K562 (cell line): Measurements from ENCODE around the gene AKAIN1. TPM values are rescaled to one million over a fixed set of nuclear protein-coding genes. Genes with fewer than 3 reads are reported as not detected.

Source experiments
- ATAC-seq: fragments of 200-7000 bp; cut with Tn5 transposase; 3 replicates; pipeline ENCODE4 v1.9.1; 2020; ENCODE audit warnings: moderate library complexity
- BruUV-seq: library from RNA; stranded (reverse); fragments of 400-500 nt; replicated peaks from 2 replicates; lab custom pipeline; 2021; lab: Mats Ljungman, UMichigan
- CTCF ChIA-PET: fragments of 300-600 bp; formaldehyde crosslinking; extraction: SDS; loops from one replicate; lab custom pipeline; 2021; ENCODE audit warnings: low intra/inter-chr PET ratio; lab: Yijun Ruan, JAX
- POLR2A ChIA-PET: fragments of 300-600, 350-650 bp; sonication (Branson Sonifier 250); formaldehyde crosslinking; extraction: SDS; loops from one replicate; lab custom pipeline; 2021; ENCODE audit warnings: antibody characterized with exemption, inconsistent platforms; lab: Yijun Ruan, JAX
- DNase-seq, 4 experiments: peaks; one replicate each; pipeline versions ENCODE4 v3.0.0 to v3.0.0-alpha.2; 2011 to 2018; ENCODE audit warnings: low spot score in 3 of 4, mixed read lengths in 3 of 4; ENCODE audit errors: extremely low read depth in 1 of 4
- FAIRE-seq: peaks from 2 replicates; lab custom pipeline; 2011; peaks lifted over from hg19 to GRCh38; lab: Jason Lieb, UNC
- H2AFZ ChIP-seq: 2 replicates; pipeline ENCODE4 v1.6.0; 2011; ENCODE audit warnings: low read depth, low read length, control low read depth, inconsistent platforms
- H3K27ac ChIP-seq: fragments of 200-600 bp; 3 replicates; pipeline ENCODE4 v1.8.0; 2011; ENCODE audit warnings: low read depth, mild to moderate bottlenecking, control low read depth, inconsistent platforms, low read length, moderate library complexity, mixed read lengths; ENCODE audit errors: extremely low read depth
- H3K27me3 ChIP-seq, 2 experiments: fragments of 300-600 bp in 1 of 2; 2 replicates in 1 of 2; 3 replicates in 1 of 2; pipeline versions ENCODE4 v1.6.0 to v1.8.0; 2011; ENCODE audit warnings: inconsistent platforms in 2 of 2, low read length in 2 of 2, mild to moderate bottlenecking in 1 of 2, mixed read lengths in 1 of 2, moderate library complexity in 1 of 2; ENCODE audit not compliant: control insufficient read depth in 2 of 2, insufficient read depth in 2 of 2
- H3K36me3 ChIP-seq: fragments of 300-600 bp; 3 replicates; pipeline ENCODE4 v1.8.0; 2011; ENCODE audit warnings: mild to moderate bottlenecking, low read length, inconsistent platforms; ENCODE audit not compliant: control insufficient read depth, insufficient read depth
- H3K4me1 ChIP-seq, 2 experiments: fragments of 200-600 bp in 1 of 2; replicated peaks in 1 of 2; 2 replicates in 1 of 2; 3 replicates in 1 of 2; pipeline versions ENCODE4 v1.5.1 to v1.8.0; 2011; ENCODE audit warnings: inconsistent platforms in 2 of 2, low read length in 2 of 2, mild to moderate bottlenecking in 1 of 2, mixed read lengths in 1 of 2, moderate library complexity in 1 of 2; ENCODE audit not compliant: control insufficient read depth in 2 of 2, insufficient read depth in 2 of 2
- H3K4me2 ChIP-seq: 2 replicates; pipeline ENCODE4 v1.6.1; 2011; ENCODE audit warnings: low read length, control low read depth, inconsistent platforms, mixed read lengths; ENCODE audit not compliant: insufficient read depth
- H3K4me3 ChIP-seq: fragments of 200-600 bp; sonication (generic), shearing (Covaris generic); 2 replicates; pipeline ENCODE4 v1.5.1; 2016; ENCODE audit warnings: control low read depth, inconsistent platforms
- H3K79me2 ChIP-seq: fragments of 200-600 bp; 3 replicates; pipeline ENCODE4 v1.8.0; 2011; ENCODE audit warnings: low read length, inconsistent platforms; ENCODE audit not compliant: control insufficient read depth, insufficient read depth
- H3K9ac ChIP-seq, 2 experiments: 2 replicates each; pipeline versions ENCODE4 v1.6.0 to v1.6.1; 2011; ENCODE audit warnings: low read depth in 2 of 2, low read length in 2 of 2, control low read depth in 1 of 2, inconsistent platforms in 1 of 2, mild to moderate bottlenecking in 1 of 2, mixed read lengths in 1 of 2; ENCODE audit not compliant: insufficient read depth in 1 of 2
- H3K9me1 ChIP-seq: one replicate; pipeline ENCODE4 v1.6.0; 2011; ENCODE audit warnings: inconsistent platforms, mild to moderate bottlenecking, low read length, moderate library complexity; ENCODE audit not compliant: control insufficient read depth, insufficient read depth
- H3K9me3 ChIP-seq: replicated peaks from 2 replicates; pipeline ENCODE4 v1.5.1; 2011; ENCODE audit warnings: low read depth, low read length, inconsistent platforms; ENCODE audit not compliant: control insufficient read depth, insufficient read depth
- H4K20me1 ChIP-seq: replicated peaks from 2 replicates; pipeline ENCODE4 v1.6.1; 2011; ENCODE audit warnings: low read length, inconsistent platforms, mixed read lengths; ENCODE audit not compliant: control insufficient read depth, insufficient read depth
- HDAC8 ChIP-seq: fragments of 450-650 bp; IDR thresholded peaks from 2 replicates; pipeline ENCODE4 v1.6.1; 2016; ENCODE audit warnings: mild to moderate bottlenecking, missing genetic modification characterization, moderate library complexity, missing compliant biosample characterization
- MEF2D ChIP-seq: conservative IDR thresholded peaks from 2 replicates; pipeline ENCODE4 v1.6.1; 2016; ENCODE audit warnings: low read depth, missing genetic modification characterization, missing compliant biosample characterization
- NCOR1 ChIP-seq: fragments of 450-650 bp; IDR thresholded peaks from 2 replicates; pipeline ENCODE4 v1.6.1; 2016; ENCODE audit warnings: mild to moderate bottlenecking, moderate library complexity
- RBM14 ChIP-seq: fragments of 200-400 bp; formaldehyde crosslinking; IDR thresholded peaks from 2 replicates; pipeline ENCODE4 v1.6.1; 2018; ENCODE audit warnings: low read depth, mild to moderate bottlenecking, low read length, moderate library complexity, borderline replicate concordance; ENCODE audit not compliant: insufficient read depth
- RBM34 ChIP-seq: fragments of 200-400 bp; formaldehyde crosslinking; IDR thresholded peaks from 2 replicates; pipeline ENCODE4 v1.6.1; 2018; ENCODE audit warnings: low read length, borderline replicate concordance; ENCODE audit not compliant: insufficient read depth
- TCF7 ChIP-seq: sonication (generic); IDR thresholded peaks from 2 replicates; pipeline ENCODE4 v1.6.1; 2016; ENCODE audit warnings: antibody characterized with exemption, borderline replicate concordance
- TOE1 ChIP-seq, 2 experiments: fragments of 450-650 bp in 1 of 2; sonication (generic) in 1 of 2; formaldehyde crosslinking in 1 of 2; IDR thresholded peaks; 2 replicates each; pipeline versions ENCODE4 v1.7.1 to v1.8.0; 2016 to 2022; ENCODE audit warnings: borderline replicate concordance in 2 of 2, mild to moderate bottlenecking in 2 of 2, antibody characterized with exemption in 1 of 2, inconsistent platforms in 1 of 2, low read depth in 1 of 2, missing genetic modification reagents in 1 of 2, moderate library complexity in 1 of 2
- WGBS: fragments of 100-300 bp; shearing (Covaris generic); methylation state at CpG from one replicate; pipeline ENCODE4 v1.1.6; 2016; ENCODE audit warnings: low coverage, mixed read lengths; ENCODE audit not compliant: insufficient coverage; ENCODE audit errors: missing lambda C conversion rate; 5-methylcytosine and 5-hydroxymethylcytosine counted together
- in situ Hi-C: fragments of 300-500 bp; cut with MboI; formaldehyde crosslinking; loops from 4 replicates; pipeline ENCODE4 v1.15.0; 2018; ENCODE audit warnings: inconsistent platforms, mixed read lengths
- intact Hi-C: fragments of 100-400 bp; cut with micrococcal nuclease; formaldehyde crosslinking; loops from 2 replicates; pipeline ENCODE4 v1.14.2; 2022
- polyA plus RNA-seq, 8 experiments: library from polyadenylated mRNA; depleted of rRNA in 4 of 8; stranded (reverse) in 5 of 8; unstranded in 3 of 8; fragments of >200 nt; fragmentation: Nextera tagmentation in 2 of 8; fragmentation: Illumina TruSeq in 1 of 8; extraction: Ambion mirVana in 2 of 8; extraction: Trizol in 1 of 8; gene quantifications; 2 replicates each; pipeline versions ENCODE4 v1.2.1 to v1.2.3, GENCODE V29; 2011 to 2014; ENCODE audit warnings: inconsistent platforms in 1 of 8, missing spikeins in 1 of 8
- total RNA-seq, 7 experiments: library from RNA; depleted of rRNA in 6 of 7; stranded (reverse); fragments of >200 nt in 6 of 7; fragmentation: Illumina TruSeq in 2 of 7; extraction: Trizol in 2 of 7; gene quantifications; 2 replicates each; pipeline versions ENCODE4 v1.2.1 to v1.2.3, GENCODE V29; 2011 to 2021; ENCODE audit warnings: low replicate concordance in 1 of 7
- TF ChIP-seq, protein P1 (sequence below): fragments of 450-650 bp; IDR thresholded peaks from 2 replicates; pipeline ENCODE4 v1.6.1; 2016; ENCODE audit warnings: low read depth, mild to moderate bottlenecking, moderate library complexity
- TF ChIP-seq, protein P2 (sequence below): fragments of 450-650 bp; IDR thresholded peaks from 2 replicates; pipeline ENCODE4 v1.6.1; 2016; ENCODE audit warnings: low read depth

AKAIN1 gene
- total and polyA plus RNA-seq, 9 of the 15 experiments (the other 6 are each of a cell fraction or from before 2014, with no cell fraction given) = not detected

DNA sequence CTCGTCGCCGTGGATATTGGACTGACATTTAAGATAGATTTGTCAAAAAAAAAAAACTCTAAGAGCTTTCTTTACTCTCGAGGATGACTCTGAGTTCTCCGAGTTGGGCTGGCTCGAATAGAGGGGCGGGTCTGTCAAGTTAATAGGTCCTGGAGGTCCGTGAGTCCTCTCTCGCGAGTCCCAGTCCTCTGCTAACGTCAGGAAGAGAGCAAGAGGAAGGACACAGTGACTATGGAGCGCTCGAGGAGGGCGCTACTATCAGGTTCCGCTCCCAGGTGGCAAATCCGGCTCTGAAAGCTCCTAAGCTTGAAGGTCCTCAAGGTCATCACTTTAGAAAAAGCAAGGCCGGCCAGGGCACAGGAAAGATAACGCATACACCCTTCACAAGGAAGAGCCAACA lies 404 bp upstream of the AKAIN1 start (continued):
- no peak for TF ChIP-seq NCOR1
- TF ChIP-seq, protein P1, sequence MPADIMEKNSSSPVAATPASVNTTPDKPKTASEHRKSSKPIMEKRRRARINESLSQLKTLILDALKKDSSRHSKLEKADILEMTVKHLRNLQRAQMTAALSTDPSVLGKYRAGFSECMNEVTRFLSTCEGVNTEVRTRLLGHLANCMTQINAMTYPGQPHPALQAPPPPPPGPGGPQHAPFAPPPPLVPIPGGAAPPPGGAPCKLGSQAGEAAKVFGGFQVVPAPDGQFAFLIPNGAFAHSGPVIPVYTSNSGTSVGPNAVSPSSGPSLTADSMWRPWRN = no peak

DNA sequence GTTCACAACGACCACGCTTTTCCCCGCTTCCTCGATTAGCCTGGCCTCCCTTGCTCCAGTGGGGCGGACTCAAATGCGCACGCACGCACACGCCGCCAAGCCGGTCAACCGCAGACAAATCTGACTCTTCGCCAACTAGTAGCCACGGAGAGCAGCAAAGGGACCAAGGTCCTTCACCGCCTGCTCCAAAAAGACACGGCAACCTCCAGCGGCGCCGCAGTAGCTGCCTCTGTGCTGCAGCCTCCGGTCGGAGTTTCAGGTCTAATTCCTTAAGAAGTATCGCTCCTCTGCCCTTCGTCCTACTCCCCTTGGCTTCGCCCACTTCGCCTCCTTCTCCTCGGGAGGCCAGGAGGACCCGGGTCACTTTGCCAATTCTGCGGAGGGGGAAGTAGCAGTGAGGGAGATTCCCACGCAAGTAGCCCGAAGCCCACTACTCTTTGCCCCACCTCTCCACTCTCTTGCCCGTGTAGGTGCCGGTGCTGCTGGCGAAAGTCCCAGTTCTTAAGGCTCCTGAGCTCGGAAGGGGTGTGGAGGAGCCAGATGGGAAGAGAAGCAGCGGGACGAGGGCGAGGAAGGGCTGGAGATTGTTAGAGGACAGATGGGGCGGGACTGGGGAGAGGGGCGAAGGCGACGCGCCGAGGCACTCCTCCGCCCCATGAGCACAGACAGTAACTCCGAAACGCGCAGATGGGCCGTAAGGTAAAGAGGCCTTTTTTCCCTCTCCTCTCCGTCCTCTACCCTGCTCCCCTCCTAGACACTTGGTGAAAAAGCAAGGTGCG lies 615 bp downstream of the AKAIN1 start:
- CTCF ChIA-PET = no interaction called here
- no peak overlapping the region for H2AFZ ChIP-seq
- H3K4me1 ChIP-seq = peaks cover 0 to 5% of the 10 kb centered on the region in 2 experiments; a peak in 1 of 5 replicates
- H3K27me3 ChIP-seq = peaks cover 5 to 15% of the 10 kb centered on the region in 2 experiments; a peak in 3 of 5 replicates
- no TSS peak for BruUV-seq
- H3K9ac ChIP-seq = no peak overlapping the region
- H4K20me1 ChIP-seq = no peaks in the 10 kb centered on the region
- intact Hi-C loops = no loop called here
- H3K36me3 ChIP-seq = no peaks in the 10 kb centered on the region
- H3K9me1 ChIP-seq = no peaks in the 10 kb centered on the region
- WGBS = 2% methylated on average over 47 of the region's 50 CpGs
- no peaks in the 10 kb centered on the region for H3K79me2 ChIP-seq
- POLR2A ChIA-PET = interaction anchor here (0.6 to 1.1 kb wide), 4 partner anchors 19 to 235 kb away, joined by 3 read pairs; no protein-coding TSS in a partner anchor
- no peak for FAIRE-seq
- no peaks in the 10 kb centered on the region for H3K9me3 ChIP-seq
- H3K4me3 ChIP-seq = no peak overlapping the region
- no peak overlapping the region for H3K27ac ChIP-seq
- ATAC-seq = peak; percentile 64
- in situ Hi-C loops = no loop called here
- no peak for DNase-seq
- no peak overlapping the region for H3K4me2 ChIP-seq
- TF ChIP-seq TCF7 = no peak
- TF ChIP-seq MEF2D = no peak
- no peak for TF ChIP-seq TOE1 (IDR thresholded peaks at IDR 0.05; ENCODE audit: borderline replicate concordance)
- no peak for TF ChIP-seq TOE1 (CRISPR knock-in tag; IDR thresholded peaks at IDR 0.05; ENCODE audit: borderline replicate concordance, low read depth)
- no peak for TF ChIP-seq RBM14
- TF ChIP-seq RBM34 = no peak
- TF ChIP-seq, protein P2, sequence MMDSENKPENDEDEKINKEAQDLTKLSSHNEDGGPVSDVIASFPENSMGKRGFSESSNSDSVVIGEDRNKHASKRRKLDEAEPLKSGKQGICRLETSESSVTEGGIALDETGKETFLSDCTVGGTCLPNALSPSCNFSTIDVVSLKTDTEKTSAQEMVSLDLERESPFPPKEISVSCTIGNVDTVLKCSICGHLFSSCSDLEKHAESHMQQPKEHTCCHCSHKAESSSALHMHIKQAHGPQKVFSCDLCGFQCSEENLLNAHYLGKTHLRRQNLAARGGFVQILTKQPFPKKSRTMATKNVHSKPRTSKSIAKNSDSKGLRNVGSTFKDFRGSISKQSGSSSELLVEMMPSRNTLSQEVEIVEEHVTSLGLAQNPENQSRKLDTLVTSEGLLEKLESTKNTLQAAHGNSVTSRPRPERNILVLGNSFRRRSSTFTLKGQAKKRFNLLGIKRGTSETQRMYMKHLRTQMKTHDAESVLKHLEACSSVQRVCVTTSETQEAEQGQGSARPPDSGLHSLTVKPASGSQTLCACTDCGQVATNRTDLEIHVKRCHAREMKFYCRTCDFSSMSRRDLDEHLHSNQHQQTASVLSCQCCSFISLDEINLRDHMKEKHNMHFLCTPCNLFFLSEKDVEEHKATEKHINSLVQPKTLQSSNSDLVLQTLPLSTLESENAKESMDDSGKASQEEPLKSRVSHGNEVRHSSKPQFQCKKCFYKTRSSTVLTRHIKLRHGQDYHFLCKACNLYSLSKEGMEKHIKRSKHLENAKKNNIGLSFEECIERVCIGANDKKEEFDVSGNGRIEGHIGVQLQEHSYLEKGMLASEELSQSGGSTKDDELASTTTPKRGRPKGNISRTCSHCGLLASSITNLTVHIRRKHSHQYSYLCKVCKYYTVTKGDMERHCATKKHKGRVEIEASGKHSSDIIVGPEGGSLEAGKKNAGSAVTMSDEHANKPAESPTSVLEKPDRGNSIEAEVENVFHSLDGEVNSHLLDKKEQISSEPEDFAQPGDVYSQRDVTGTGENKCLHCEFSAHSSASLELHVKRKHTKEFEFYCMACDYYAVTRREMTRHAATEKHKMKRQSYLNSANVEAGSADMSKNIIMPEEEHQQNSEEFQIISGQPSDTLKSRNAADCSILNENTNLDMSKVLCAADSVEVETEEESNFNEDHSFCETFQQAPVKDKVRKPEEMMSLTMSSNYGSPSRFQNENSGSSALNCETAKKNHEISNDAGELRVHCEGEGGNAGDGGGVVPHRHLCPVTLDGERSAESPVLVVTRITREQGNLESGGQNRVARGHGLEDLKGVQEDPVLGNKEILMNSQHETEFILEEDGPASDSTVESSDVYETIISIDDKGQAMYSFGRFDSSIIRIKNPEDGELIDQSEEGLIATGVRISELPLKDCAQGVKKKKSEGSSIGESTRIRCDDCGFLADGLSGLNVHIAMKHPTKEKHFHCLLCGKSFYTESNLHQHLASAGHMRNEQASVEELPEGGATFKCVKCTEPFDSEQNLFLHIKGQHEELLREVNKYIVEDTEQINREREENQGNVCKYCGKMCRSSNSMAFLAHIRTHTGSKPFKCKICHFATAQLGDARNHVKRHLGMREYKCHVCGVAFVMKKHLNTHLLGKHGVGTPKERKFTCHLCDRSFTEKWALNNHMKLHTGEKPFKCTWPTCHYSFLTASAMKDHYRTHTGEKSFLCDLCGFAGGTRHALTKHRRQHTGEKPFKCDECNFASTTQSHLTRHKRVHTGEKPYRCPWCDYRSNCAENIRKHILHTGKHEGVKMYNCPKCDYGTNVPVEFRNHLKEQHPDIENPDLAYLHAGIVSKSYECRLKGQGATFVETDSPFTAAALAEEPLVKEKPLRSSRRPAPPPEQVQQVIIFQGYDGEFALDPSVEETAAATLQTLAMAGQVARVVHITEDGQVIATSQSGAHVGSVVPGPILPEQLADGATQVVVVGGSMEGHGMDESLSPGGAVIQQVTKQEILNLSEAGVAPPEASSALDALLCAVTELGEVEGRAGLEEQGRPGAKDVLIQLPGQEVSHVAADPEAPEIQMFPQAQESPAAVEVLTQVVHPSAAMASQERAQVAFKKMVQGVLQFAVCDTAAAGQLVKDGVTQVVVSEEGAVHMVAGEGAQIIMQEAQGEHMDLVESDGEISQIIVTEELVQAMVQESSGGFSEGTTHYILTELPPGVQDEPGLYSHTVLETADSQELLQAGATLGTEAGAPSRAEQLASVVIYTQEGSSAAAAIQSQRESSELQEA = no peak
- no peak for TF ChIP-seq HDAC8 (tag)
